HG03108 (cell line): ENCODE measurements around the gene CDC37L1.
A peak's percentile ranks its signal among the peaks of the same experiment; 100 is the strongest.

Experiments
- ATAC-seq: cut with Tn5 transposase; IDR thresholded peaks from one replicate; pipeline ENCODE4 v1.9.1; 2021; ENCODE audit warnings: moderate library complexity; ENCODE audit not compliant: unreplicated experiment

The CDC37L1 gene

DNA sequence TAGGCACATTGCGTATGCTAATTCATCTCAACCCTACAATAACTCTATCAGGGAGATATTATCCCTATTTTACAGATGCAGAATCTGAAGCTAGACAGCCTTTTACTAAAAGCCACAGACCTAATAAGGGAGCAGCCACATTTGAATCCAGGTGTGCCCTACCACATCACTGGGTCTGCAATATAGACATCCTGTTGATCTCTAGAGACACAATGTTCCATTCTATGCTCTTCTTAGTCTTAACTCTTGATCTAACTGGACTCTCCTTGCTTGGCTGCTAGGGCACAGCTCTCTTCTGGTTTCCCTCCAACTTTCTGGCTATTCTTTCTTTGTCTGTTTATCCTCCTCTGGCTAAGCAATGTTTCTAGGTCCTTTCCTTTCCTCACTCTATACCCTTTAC is 11.7 kb upstream of the CDC37L1 start:
- ATAC-seq: no peak

DNA sequence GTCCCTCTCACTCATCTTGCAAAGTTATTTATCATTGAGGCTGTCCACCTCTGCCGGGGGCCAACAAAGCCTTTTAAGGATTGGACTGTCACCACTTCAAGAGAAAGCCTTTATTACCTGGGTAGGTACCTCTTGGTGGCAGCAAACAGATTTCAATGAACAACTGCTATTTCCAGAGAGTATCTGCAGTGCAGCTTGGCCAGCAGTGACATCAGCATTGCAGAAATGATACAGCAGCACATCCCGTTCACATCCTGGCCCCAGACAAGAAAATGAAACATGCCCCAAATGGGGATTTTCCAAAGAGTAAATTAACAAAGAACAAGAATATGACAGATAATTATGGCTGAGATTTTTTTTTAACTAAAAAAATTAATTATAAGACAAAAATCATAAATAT is 10.8 kb upstream of the CDC37L1 start:
- ATAC-seq: no peak

DNA sequence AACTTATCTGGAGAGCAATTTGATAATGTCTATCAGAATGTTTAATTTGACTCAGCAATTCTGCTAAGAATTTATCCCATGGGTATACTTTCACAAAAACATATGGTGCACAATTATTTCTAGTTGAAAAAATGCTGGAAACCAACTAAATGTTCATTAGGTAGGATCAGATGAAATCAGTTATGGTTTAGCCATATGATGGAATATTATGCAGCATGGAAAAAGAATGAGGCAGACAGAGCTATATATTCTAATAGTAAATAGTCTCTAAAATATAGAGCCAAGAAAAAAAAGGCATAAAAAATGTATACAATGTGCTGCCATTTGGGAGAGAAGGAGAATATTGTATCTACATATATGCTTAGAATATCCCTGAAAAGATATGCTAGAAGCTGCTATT is 9.5 kb upstream of the CDC37L1 start:
- ATAC-seq: no peak

DNA sequence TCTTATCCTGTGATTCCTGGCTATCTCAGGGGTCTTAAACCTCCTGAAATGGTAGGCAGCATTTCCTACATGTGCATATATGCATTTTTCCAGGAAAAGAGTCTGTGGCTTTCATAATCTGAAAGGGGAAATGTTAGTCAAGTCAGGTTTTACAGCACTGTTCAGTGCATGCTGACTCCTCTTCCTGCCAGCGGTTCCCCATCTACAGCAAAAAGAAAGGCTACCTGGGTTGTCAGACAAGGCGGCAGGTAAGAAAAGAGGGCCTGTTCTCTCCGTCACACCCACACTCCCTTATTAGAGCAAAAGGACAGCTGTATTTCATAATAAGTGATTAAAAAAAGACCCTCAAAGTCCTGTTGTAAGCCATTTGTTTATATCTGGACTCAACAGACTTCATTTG is 8.8 kb upstream of the CDC37L1 start:
- no peak for ATAC-seq

DNA sequence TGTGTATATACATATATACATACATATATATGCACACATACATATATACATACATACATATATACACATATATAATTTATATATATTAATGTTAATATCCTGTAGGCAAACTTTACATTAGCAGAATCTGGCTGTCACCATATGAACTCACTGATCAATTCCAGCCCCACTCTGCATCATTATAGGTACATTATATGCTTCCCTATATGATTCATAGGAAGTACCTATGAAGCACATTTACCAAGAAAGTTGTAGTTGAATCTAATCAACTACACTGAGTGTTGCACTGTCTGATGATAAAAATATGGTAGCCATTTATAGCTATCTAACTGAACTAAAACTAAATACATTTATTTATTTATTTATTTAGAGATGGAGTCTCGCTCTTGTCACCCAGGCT is 7.6 kb upstream of the CDC37L1 start:
- ATAC-seq: no peak

DNA sequence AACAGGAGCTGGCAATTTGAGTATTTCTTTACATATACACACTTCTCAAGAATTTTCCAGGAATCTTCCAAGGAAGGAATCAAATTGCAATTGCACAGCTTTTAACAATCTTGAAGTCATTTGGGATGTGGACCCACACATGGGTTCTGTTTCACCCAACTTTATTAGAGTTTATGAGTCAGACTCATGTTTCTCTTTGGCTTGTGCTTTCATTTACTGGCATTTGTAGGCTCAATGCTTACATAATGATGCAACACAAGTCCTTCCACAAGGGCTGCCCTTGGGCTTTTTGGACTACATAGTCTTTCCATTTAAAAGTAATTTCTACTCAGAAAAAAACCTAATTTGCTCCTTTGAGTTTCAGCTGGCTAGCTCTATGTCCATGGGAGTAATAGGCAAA is 4.6 kb upstream of the CDC37L1 start:
- ATAC-seq: no peak

DNA sequence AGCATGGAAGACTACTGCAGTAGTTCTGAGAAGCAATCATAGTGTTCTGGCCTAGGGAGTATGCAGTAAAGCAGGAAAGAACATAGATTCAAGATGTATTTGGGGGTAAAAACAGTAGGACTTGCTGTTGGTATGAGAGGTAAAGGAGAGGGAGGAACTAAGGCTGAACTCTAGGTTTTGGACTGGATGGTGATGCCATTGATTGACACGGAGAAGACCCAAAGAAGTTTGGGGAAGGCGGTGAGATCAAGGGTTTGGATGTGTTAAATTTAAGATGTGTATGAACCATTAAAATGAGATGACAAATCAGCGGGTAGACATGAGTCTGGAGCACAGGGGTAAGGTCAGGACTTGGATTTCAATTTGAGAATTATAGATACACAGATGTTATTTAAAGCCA is 2.0 kb upstream of the CDC37L1 start:
- no peak for ATAC-seq

DNA sequence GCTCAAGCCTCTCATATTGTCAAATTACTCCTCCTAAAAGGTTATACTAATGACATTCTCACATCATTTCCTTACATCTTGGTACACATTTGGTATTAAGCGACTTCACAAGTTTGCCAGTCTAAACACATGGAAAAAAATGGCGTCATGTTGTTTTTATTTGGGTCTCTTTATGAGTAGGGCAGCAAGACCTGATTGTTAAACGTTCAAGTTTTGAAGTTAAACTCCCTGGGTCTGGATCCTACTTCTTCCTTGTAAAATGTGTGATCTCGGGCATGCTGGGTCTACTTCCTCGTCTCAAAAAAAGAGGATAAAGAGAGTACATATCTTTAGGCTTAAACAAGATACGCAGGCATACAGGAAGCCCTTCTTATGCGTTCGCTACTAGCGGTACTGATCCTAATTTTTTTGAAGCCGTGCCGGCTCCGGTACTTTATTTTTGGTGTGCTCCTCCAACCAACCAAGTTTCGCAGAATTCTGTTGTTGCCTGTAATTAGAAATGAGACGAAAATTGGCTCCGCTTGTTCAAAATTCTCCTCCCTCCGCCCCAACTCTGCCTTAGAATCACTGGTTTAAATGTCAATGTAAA is 596 bp upstream of the CDC37L1 start:
- ATAC-seq: peak; percentile 4

DNA sequence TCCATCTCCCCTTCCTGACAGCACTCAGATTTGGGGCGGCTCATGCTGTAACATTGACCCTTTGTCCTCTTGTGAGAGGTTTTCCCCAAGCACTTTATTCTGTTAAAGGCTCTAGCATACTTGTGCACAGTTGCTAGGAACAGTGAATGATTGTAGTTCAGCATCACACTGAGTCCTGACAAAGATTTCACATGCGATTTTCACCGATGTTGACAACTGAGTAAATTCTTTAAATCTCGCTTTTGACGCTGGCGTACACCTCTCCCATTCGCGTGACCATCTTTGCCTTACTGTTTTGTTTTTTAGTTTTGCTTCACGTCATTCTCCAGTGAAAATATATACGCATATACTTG is 780 bp downstream of the CDC37L1 start:
- peak; percentile 3 for ATAC-seq

DNA sequence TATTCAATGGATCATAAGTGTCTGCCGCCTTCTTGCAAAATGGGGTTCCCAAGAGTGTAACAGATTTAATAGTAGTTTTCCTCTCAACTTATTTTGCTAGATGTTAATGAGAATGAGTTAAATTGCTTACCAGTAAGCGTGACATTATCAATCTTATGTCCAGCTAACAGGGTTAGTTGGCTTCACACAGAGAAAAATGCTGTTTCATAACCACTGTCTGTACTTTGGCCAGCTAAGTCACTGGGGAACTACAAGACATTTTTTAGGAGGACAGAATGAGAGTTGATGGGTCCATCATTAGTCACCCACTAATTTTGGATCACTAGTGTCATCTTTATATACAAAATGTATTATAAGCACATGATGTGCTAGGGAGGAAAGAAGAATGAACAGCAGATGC is 1.4 kb downstream of the CDC37L1 start:
- ATAC-seq: no peak

DNA sequence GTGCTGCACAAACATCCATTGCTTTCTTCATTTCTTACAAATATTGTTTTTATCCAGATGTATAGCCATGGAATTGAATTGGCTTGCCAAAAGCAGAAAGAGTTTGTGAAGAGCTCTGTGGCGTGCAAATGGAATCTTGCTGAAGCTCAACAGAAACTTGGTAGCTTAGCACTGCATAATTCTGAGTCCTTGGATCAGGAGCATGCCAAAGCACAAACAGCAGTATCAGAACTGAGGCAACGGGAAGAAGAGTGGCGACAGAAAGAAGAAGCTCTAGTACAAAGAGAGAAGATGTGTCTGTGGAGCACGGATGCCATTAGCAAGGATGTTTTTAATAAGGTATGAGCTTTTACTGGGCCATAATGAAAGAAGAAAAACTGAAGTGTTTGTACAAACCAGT is 5.5 kb downstream of the CDC37L1 start:
- no peak for ATAC-seq

DNA sequence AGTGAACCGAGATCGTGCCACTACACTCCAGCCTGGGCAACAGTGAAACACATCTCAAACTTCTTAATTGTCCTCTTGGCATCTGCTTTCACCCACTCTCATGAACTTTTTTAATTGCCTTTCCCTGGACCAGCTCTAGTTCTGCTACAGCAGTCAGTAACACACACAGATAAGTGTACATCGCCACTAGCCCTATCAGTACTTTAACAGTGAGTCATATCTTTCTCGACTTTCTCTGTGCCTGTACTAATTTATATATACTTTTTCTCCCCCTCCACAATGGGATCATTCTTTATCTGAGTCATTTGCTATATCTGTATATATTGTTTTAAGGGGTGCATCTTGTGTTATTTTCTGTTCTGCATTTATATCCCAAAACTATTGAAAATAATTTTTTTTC is 6.7 kb downstream of the CDC37L1 start:
- ATAC-seq: no peak

DNA sequence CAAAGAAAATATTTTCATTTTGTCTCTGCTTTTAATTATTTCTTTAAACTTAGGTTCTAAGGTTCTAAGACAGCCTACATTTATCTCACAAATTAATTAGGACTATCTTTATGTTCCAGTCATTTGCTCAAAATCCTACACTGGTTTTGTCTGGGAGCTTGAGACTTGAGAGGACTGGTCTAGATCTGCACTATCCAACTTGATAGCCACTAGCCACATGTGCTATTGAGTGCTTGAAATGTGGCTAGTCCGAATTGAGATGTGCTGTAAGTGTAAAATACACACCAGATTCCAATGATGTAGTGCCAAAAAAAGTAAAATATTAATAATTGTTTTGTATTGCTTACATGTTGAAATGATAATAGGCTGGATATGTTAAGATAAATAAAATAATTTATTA is 7.2 kb downstream of the CDC37L1 start:
- ATAC-seq: no peak

DNA sequence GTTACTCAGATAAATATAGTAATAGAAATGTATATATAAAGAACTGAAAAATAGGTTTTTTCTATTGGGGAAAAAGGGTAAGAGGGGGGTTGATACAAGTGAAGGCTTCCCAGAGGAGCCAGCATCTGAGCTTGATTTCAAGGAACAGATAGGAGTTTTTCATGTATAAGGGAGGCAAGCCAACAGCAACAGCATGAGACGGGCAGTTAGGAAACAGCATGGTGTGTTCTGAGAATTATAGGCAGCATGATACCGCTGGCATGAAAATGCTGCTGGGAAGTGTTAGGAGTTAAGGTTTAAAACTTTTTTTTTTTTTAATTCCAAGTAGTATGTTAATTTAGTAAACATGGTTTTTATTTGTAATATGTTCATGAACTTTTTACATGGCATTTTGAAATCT is 9.7 kb downstream of the CDC37L1 start:
- no peak for ATAC-seq

DNA sequence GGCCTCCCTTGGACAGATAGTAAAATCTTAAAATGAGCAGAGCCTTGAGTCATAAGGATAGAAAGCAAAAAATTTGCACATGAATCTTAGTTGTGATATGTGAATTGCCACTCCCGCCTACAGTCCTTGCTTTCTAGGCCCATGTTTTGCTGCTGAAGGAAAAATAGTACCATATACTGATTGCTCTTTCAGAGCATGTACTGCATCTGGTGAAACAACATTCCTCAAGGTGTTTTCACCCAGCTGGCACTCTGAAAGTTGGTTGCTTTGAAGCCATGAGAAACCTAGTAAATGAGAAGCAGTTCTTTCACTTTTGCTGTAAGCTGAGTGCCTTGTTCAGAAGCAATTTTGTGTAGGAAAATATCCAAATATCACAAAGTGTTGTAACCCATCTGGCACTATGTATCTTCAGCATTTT is 10.3 kb downstream of the CDC37L1 start:
- peak; percentile 55 for ATAC-seq

DNA sequence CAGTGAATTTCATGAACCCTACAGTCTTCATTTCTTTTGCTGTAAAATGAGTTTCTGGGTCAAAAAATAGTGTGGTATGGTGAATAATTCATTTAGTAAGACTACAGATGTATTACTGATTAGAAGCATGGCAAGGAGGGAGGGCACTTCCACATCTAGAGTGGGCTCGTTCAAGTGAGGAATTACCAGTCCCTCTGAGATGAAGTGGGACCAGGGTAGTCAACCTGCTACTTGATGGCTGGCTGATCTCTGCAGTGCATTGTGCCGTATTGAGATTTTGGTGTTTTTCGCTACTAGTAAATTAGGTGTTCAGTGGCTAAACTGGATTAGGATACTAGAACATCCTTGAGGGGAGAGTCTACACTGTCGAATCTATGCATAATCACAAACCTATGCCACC is 10.8 kb downstream of the CDC37L1 start:
- peak; percentile 40 for ATAC-seq

DNA sequence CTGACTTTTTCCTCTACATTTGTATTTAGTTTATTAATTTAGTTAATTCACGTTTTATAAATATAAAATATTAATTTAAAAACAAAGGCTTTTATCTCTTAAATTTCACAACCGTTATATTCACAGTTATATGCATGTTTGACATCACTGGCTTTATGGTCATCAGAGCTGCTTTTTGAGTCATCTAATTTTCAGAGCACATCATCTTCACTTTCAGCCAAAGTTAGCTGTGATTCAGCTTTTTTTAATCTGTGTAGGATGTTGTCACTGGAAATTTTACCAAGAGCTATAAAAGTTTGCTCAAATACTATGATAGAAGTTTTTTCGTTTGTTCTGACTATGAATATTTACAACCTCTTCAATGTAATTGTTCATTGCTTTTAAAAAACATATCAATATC is 12.4 kb downstream of the CDC37L1 start:
- ATAC-seq: no peak

DNA sequence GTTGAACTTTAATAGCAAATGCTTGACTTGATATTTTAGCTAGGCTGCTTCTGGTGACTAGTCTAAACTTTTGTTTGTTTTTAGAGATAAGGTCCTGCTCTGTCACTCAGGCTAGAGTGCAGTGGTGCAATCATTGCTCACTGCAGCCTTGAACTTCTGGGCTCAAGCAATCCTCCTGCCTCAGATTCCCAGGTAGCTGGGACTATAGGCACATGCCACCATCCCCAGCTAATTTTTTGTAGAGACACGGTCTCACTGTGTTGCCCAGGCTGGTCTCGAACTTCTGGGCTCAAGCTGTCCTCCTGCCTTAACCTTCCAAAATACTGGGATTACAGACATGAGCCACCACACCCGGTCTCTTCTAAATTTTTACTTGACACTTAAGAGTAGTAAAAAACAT is 20.7 kb downstream of the CDC37L1 start:
- no peak for ATAC-seq

DNA sequence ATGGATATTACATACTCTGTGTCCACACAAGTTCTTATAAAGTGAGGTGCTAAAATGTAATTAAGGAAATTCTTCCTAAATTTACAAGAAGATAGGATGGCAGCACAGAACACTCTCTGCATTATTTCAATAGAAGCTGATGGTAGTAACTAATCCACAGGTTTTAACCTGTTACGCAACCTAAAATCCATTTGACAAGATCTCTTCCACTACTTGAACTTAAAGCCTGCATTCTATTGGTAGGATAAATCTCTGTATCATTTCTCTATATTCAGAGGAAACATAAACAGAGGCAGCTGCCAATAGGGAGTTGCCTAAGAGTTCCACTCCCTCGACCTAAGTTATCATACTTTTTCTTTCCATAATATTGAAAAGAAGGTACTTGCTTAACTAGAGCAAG is 21.6 kb downstream of the CDC37L1 start:
- no peak for ATAC-seq

DNA sequence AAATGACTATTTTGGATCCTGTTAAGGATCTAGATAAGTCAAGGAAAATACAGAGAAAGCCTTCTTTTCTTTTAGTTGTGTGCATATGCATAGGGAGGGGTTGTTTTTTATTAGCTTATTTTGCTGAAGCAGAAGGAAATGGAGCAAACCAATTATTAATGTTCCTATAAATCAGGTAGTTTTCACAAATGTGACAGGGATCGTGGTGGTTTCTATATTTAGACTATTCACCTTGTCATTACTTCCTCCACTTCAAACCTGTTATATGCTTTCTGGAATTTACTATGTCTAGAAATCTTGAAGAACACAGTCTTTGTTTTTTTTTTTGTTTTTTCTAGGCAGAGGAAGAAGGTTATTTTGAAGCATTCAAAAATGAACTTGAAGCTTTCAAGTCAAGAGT is 22.2 kb downstream of the CDC37L1 start:
- ATAC-seq: no peak

DNA sequence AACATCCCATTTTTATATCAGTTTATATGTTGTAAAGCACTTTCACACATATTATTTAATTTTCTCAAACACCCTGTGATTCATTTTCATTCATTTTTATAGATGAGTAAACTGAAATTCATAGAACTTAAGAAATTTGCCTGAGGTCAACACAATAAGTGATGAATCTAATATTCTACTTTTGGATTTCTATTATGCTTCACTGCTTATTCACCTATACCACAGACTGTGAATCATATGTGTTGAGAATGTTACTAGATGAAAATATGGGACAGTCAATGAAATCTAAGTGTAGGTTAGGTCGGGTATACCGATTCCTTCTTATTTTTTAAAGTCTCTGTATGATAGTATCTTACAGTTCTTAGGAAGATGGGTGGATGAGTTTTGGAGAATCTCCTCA is 24.8 kb downstream of the CDC37L1 start:
- no peak for ATAC-seq

DNA sequence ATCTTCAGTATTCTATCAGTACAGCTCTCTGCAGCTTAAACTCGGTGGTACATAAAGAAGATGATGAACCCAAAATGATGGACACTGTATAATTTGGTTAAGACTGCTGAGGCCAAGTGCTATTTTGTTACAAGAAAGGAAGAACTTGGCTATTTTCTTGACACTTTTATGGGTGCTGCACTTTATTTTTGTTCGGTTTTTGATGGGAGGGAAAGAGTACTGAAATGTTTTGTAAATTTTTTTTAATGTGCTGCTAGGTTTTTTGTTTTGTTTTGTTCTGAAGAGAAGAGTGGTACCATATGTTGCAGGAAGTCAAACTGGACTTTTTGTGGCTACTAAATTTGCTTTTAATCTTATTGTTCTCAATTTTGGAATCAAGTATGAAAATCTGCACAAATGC is 26.7 kb downstream of the CDC37L1 start:
- no peak for ATAC-seq

DNA sequence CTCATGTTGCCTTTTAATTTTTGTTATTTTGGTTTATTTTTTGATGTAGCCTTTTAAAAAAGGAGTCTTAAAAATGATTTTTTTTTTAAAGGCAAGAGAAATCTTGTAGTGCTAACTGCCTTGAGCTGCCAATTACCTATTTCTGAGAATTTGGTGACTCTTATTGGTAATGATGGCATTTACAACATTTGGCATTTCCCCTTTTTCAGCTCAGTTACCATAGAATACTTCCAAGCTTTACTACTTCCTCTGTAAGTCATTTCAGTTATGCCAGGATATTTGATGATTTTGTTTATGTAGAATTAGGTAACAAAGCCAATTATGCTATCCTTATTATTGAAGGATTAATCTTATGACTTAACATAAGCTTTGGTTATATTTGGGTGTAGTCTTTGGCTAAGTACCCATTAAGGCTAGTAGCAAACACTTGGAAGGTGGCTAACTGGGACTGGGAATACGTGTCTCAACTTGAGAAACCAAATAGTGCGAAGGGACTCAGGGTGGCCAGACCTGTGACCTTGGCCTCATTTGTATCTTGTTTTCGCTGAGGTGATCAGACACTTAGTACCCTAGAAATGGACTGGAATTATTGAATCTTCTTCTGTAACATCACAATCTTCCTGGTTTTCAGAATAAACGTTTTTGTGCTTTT is 27.7 kb downstream of the CDC37L1 start:
- no peak for ATAC-seq
